ENCODE data around the gene SLC39A8.

Gene SLC39A8

GRCh38 chr4:102339018-102339417 is 6.3 kb downstream of the SLC39A8 start:
- DNase-seq: no peak

- DNase-seq: no peak
These were observed 6.9 kb downstream of the SLC39A8 start for GRCh38 chr4:102338405-102338804.

- no peak for DNase-seq
These were observed 9.7 kb downstream of the SLC39A8 start for GRCh38 chr4:102335616-102336015.

DNA sequence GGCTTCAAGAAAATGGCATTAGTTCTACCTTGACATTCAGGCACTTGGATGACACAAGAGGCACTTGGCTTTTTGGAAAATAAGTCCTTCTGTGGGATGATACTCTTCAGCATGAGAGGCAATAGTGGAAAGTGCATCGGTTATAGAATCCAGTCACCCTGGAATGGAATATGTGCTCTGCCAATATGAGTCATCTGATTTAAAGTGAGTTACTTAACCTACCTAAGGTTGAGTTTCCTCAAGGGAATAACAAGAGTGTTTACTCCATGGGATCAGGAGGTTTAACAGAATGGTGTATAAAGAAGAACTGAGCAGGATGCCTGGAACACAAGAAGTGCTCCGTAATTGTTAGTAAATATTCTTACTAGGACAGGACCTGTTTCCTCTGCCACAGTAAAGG is 10.7 kb downstream of the SLC39A8 start:
- DNase-seq: no peak

DNA sequence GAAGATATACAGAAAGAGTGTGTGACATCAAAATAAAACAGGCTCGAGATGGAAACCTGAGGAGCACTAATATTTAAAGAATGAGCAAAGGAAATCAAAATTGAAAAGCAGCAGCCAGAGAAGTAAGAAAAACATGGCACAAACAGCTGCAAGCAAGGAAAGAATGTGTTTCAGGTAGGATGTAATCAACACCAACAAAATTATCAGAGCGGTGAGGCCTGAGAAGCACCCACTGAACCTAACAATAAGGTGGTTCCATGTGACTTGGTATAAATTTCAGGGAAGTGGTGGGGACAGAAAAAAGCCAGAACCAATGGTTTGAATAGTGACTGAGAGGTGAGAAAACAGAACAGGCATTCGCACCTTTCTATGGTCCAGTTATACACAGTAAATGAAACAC is 11.5 kb downstream of the SLC39A8 start:
- no peak for DNase-seq

DNA sequence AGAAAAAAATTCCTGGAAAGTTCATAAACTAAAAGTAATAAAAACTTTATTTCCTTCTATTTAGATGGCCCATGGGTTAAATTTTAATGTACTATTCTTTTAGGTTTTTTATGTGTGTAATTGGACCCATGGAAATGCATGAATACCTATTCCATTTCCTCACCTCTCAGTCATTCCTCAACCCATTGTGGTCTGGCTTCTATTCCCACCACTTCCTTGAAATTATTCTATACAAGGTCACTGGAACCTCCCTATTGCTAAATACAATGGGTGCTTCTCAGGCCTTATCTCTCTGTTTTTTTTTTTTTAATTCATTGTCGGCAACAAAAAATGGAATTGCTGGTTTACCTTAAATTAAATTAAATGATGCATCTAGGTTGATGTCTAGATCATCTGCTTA is 17.2 kb downstream of the SLC39A8 start:
- no peak for DNase-seq

- DNase-seq: no peak
These were observed 18.3 kb downstream of the SLC39A8 start for GRCh38 chr4:102326951-102327350.

- no peak for DNase-seq
These were observed 20.6 kb downstream of the SLC39A8 start for GRCh38 chr4:102324730-102325129.

- no peak for DNase-seq
These were observed 22.5 kb downstream of the SLC39A8 start for GRCh38 chr4:102322736-102323135.

GRCh38 chr4:102321260-102321995 is 23.9 kb downstream of the SLC39A8 start:
- no peak for DNase-seq

DNA sequence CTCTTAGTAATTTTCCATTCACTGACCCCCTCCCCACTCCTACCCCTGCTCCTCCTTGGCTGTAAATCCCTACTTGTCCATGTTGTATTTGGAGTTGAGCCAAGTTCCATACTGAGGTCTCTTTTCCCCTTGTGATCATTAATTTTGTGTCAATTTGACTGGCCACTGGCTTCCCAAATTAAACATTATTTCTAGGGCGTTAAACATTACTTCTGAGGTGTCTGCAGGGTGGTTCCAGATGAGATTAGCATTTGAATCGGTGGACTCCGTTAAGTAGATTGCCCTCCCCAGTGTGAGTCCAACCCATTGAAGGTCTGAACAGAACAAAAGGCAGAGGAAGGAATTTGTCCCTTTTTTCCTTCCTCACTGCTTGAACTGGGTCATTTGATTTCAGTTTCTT is 25.7 kb downstream of the SLC39A8 start:
- DNase-seq: no peak

- no peak for DNase-seq
These were observed 26.8 kb downstream of the SLC39A8 start for GRCh38 chr4:102318526-102318925.

GRCh38 chr4:102318105-102318504 is 27.2 kb downstream of the SLC39A8 start:
- DNase-seq: no peak

DNA sequence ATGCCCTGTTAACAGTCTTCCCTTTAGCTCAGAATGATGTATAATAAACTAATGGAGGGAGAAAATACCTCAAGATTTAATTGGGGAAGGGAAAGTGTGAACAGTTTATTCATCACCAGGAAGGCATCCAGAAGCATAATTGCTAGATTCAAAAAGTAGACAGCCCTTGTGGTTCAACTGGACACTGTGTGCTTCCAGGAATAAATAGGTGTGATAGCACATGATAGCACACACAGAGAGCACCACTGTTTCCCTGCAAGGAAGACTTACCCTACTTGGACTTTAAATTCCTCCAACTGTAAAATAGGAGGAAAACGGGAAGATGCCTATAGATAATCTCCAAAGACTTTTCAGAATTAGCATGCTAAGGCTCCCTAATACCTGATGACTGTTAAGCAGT is 27.8 kb downstream of the SLC39A8 start:
- no peak for DNase-seq

GRCh38 chr4:102316585-102316984 is 28.7 kb downstream of the SLC39A8 start:
- DNase-seq: no peak

DNA sequence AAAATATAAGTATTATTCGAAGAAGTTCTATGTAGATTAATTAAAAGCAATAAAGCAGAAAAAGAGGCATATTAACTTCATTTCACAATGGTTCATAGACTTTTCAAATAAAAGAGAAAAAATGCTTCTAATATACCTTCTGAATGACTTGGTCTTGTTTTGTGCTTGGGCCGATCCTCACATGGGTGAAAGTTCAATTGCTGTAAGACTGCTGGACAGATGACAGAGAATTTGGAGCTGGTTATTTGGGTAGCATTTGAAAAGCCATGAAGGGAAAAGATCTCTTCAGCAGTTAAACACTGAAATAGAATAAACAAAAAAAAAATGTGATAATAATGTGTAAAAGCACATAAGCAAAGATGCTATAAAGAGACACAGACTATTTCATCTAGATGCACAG is 29.8 kb downstream of the SLC39A8 start:
- no peak for DNase-seq

GRCh38 chr4:102312417-102312816 is 32.9 kb downstream of the SLC39A8 start:
- DNase-seq: no peak

DNA sequence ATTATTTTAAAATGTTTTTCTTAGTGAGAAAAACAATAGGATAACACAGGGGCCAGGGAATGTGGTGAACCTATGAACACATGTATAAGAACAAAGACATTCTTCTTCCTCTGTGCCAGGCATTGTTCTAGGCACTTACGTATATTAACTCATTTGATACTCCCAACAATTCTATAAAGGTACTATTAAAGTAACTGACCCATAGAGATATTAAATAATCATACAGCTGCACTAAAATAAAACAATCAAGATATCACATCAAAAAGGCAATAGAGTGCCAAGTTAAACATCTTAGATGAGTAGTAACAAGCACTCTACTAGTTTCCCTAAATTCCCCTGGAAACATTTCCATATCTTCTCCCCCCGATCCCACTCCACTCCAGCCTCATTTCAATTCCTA is 33.4 kb downstream of the SLC39A8 start:
- no peak for DNase-seq

DNA sequence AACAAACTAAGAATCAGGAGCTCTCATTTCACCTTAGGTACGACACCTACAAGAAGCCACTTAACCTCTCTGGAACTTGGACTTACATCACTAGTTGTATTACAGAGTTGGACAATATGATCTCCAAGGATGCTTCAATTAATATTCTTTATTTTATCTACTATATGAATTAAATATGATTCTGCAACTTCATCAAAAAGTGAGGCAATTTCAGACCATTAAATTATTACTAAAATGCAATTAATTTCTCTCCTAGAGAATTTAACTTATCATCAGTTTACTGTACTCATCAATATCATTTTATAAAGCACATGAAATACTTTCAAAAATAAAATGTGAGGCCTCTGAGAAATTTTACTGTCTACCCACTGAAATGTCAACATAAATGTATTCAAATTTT is 33.9 kb downstream of the SLC39A8 start:
- DNase-seq: no peak

- DNase-seq: no peak
These were observed 37.1 kb downstream of the SLC39A8 start for GRCh38 chr4:102308032-102308799.

DNA sequence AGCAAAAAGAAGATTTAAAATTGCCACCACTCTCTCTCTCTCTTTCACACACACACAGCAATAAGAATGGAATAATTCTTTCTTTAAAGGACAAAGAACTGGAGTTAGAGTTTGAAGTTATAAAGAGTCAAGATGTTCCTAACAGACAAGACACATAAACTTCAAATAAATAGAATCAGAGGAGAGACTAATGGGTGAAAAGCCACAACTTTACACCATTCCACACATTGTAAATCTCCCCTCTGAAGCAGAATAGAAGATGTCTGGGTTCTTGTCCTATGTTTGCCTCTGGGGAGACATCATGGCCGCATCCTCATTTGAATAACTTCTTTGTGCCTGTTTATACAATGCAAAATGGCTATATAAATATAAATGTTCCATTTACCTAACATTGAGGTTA is 39.6 kb downstream of the SLC39A8 start:
- DNase-seq: no peak

GRCh38 chr4:102302762-102303161 is 42.5 kb downstream of the SLC39A8 start:
- DNase-seq: no peak

DNA sequence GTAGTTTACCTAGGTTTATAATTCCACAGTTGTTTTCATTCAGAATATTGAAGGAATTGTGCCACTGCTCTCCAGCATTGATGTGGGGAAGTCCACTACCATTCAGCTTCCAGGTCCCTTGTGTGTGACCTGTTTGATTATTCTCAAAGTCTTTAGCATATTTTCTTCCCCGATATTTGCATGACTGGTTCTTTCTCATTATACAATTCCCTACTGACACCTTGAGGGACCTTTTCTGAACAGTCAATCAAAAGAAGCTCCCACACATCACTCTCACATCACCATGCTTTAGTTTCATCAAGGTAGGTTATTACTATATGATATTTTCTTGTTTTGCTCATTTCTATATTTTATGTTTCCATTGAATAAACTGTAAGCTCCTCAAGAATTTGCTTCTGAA is 44.1 kb downstream of the SLC39A8 start:
- DNase-seq: no peak

- DNase-seq: no peak
These were observed 45.8 kb downstream of the SLC39A8 start for GRCh38 chr4:102299354-102300107.
